ENCODE measurements around the gene MRGPRD.

Gene MRGPRD

DNA sequence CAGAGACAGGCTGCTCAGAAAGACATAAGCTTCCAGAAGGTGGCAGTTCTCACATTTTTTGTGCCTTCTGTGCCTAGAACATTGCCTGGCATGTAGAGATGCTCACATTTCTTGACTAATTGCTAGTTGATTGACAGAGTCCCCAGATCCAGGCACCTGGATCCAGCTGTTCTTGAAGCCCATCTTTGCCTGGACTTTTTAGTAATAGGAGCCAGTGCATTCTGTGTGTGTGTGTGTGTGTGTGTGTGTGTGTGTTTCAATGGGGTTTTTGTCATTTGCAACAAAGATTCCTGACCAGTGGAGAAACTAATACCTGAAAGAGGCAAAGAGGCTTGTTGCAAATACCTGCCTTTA is 17.2 kb upstream of the MRGPRD start:
- DNase-seq (ENCODE audit: extremely low read depth, low read depth), result no peak
- no peak for TF ChIP-seq CTCF (IDR thresholded peaks at IDR 0.05; ENCODE audit: low read depth, low read length, missing control alignments)

GRCh38 chr11:68997124-68997994 is 16.6 kb upstream of the MRGPRD start:
- no peak for DNase-seq (ENCODE audit: extremely low read depth, low read depth)
- no peak overlapping the region for H3K4me3 ChIP-seq (replicated peaks; ENCODE audit: low read depth, low read length)
- TF ChIP-seq CTCF (IDR thresholded peaks at IDR 0.05; ENCODE audit: low read depth, low read length, missing control alignments), result no peak

More for the DNA sequence above, 17.2 kb upstream of the MRGPRD start:
- no peak overlapping the region for H3K4me3 ChIP-seq (replicated peaks; ENCODE audit: low read depth, low read length)

DNA sequence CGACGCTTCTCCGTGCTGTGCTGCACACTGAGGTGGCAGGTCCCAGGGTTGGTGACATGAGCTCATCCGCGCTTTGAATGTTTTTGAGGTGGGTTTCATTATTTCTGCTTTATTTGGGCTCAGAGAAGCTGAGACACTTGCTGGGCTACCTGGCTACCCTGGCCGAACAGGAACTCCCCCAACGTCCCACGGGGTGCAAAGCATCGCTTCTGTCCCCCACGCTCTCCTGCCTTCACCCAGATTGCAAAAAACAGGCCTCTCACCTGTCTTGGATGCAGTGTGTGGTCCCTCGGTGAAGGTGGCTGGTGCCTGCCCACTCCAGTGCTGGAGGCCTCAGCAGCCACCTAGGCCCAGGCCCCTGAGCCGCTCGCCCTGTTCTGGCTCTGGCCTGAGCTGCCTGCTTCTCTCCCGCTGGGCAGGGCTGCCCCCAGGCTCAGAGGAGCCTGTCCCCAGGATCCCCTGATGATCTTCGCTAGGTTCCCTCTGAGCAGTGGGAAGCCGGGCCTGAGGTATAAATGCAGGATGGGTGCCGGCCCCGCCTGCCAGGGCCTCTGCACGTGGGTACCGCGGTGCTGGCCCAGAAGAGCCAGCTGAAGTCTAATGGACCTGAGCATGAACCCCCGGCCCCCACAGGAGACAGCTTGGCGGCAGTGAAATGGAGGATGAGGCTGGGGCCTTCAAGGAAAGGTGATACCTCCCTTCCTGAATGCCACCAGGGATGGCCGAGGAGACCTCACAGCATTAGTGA is 15.8 kb upstream of the MRGPRD start:
- DNase-seq (ENCODE audit: extremely low read depth, low read depth), result no peak
- no peak for TF ChIP-seq CTCF (IDR thresholded peaks at IDR 0.05; ENCODE audit: low read depth, low read length, missing control alignments)
- no peak overlapping the region for H3K4me3 ChIP-seq (replicated peaks; ENCODE audit: low read depth, low read length)

DNA sequence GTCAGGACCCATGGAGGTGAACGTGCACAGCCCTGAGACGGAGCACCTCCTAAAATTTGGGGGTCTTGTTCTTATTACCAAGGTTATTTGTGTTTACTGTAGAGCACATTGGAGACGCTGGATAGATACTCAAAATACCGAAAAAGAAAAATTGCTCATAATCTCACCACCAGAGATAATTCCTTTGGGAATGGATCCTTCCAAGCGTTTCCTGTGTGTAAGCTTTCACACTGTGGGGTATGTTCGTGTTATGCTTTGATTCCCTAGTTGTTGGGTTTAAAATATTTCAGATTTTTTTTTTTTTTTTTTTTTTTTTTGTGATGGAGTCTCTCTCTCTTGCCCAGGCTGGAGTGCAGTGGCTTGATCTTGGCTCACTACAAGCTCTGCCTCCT is 14.1 kb upstream of the MRGPRD start:
- DNase-seq (ENCODE audit: extremely low read depth, low read depth), result no peak
- TF ChIP-seq CTCF (IDR thresholded peaks at IDR 0.05; ENCODE audit: low read depth, low read length, missing control alignments), result no peak
- no peak overlapping the region for H3K4me3 ChIP-seq (replicated peaks; ENCODE audit: low read depth, low read length)

- no peak overlapping the region for H3K4me3 ChIP-seq (replicated peaks; ENCODE audit: low read depth, low read length)
- DNase-seq (ENCODE audit: extremely low read depth, low read depth), result no peak
- TF ChIP-seq CTCF (IDR thresholded peaks at IDR 0.05; ENCODE audit: low read depth, low read length, missing control alignments), result no peak
These were observed 13.5 kb upstream of the MRGPRD start for GRCh38 chr11:68994161-68994893.

- no peak for DNase-seq (ENCODE audit: extremely low read depth, low read depth)
- TF ChIP-seq CTCF (IDR thresholded peaks at IDR 0.05; ENCODE audit: low read depth, low read length, missing control alignments), result no peak
- H3K4me3 ChIP-seq (replicated peaks; ENCODE audit: low read depth, low read length), result no peak overlapping the region
These were observed 12.8 kb upstream of the MRGPRD start for GRCh38 chr11:68993546-68993945.
